Esophagus (tissue), 2 donors: ENCODE results near the gene SYTL5. TPM values are rescaled to one million over a fixed set of nuclear protein-coding genes. Genes with fewer than 3 reads are reported as not detected.

Experiments used
- H3K27ac ChIP-seq, 2 donors: one replicate each; pipeline ENCODE4 v1.5.1; 2013; ENCODE audit warnings: low read depth in 2 of 2, mild to moderate bottlenecking in 2 of 2, inconsistent platforms in 1 of 2, low read length in 1 of 2, moderate library complexity in 1 of 2
- H3K27me3 ChIP-seq, 2 donors: one replicate each; pipeline ENCODE4 v1.6.1; 2013; ENCODE audit warnings: low read length in 2 of 2, control low read depth in 1 of 2, mild to moderate bottlenecking in 1 of 2; ENCODE audit not compliant: insufficient read depth in 2 of 2, control insufficient read depth in 1 of 2
- H3K36me3 ChIP-seq, 2 donors: one replicate each; pipeline ENCODE4 v1.6.1; 2013; ENCODE audit warnings: low read length in 1 of 2; ENCODE audit not compliant: control insufficient read depth in 2 of 2, insufficient read depth in 2 of 2
- H3K4me1 ChIP-seq, 2 donors: one replicate each; pipeline ENCODE4 v1.6.1; 2013; ENCODE audit warnings: low read length in 1 of 2; ENCODE audit not compliant: control insufficient read depth in 2 of 2, insufficient read depth in 2 of 2
- H3K4me3 ChIP-seq, 2 donors: one replicate each; pipeline ENCODE4 v1.5.1; 2013; ENCODE audit warnings: low read length in 2 of 2, mild to moderate bottlenecking in 2 of 2, low read depth in 1 of 2, moderate library complexity in 1 of 2
- H3K9me3 ChIP-seq, 2 donors: one replicate each; pipeline ENCODE4 v1.6.1; 2013; ENCODE audit warnings: mild to moderate bottlenecking in 2 of 2, low read depth in 1 of 2, low read length in 1 of 2, moderate library complexity in 1 of 2; ENCODE audit not compliant: control insufficient read depth in 2 of 2, insufficient read depth in 1 of 2
- WGBS, 2 donors: extraction: QIAGEN DNeasy Blood & Tissue Kit; methylation state at CpG; one replicate each; pipeline ENCODE4 v1.1.7; 2013; 5-methylcytosine and 5-hydroxymethylcytosine counted together
- polyA plus RNA-seq, 2 donors: library from polyadenylated mRNA; stranded (reverse); fragments of 200-250 nt; gene quantifications; one replicate each; pipeline ENCODE4 v1.2.3, GENCODE V29; 2013
- donor health status: healthy with polysubstance abuse.
- donor health status: Bipolar disorder and iron deficiency.

The SYTL5 gene
- polyA plus RNA-seq, 2 donors = 3.0 TPM

- no peaks in the 10 kb centered on the region for H3K27me3 ChIP-seq
These were observed 172.0 kb downstream of the SYTL5 start for GRCh38 chrX:38178396-38178795.

More at GRCh38 chrX:38178396-38178795, 172.0 kb downstream of the SYTL5 start:
- 57 to 58% methylated on average over 2 of the region's 2 CpGs for WGBS, 2 donors
- Histone ChIP-seq H3K36me3 (no peaks in the 10 kb centered on the region), H3K27ac (no peak overlapping the region), H3K9me3 (no peaks in the 10 kb centered on the region), H3K4me3 (no peak overlapping the region), H3K4me1 (no peaks in the 10 kb centered on the region)

Other genes with a start within 250 kb of the SYTL5 start
- gene CYBB, start 226.5 kb upstream of the SYTL5 start, polyA plus RNA-seq = 1 to 10 TPM in 1 of 2 donors, under 1 TPM in 1; 0.67 to 1.2 TPM
- 10 to 100 TPM; 37.6 to 42.4 TPM for gene DYNLT3, start 159.0 kb upstream of the SYTL5 start, polyA plus RNA-seq
- gene SRPX, start 214.3 kb downstream of the SYTL5 start, polyA plus RNA-seq = 10 to 100 TPM in 1 of 2 donors, 1 to 10 TPM in 1; 4.1 to 10.4 TPM